ENCODE results near the gene PTPRN2. TPM values are rescaled to one million over a fixed set of nuclear protein-coding genes. Genes with fewer than 3 reads are reported as not detected.

PTPRN2 gene
- total RNA-seq, 1 experiment from 2014 or later = 1.1 TPM

DNA sequence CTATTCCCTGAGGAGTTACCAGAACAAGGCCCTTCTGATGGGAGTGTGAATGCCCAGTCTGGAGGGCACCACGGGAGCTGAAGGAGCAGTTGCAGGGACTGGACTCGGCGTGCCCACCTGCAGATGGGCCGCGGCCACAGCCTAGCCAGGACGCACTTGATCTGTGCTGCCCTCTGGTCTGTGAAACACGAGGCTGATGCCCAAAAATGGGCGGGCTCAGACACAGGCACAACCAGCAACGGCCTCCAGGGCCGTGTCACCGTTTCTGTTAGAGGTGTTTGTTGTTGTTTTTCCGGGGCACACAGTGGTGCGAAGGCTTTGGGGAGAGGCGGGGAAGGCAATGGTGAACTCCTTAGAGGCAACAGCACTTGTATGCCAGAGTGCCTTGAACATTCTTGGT lies 1015.0 kb downstream of the PTPRN2 start:
- Histone ChIP-seq H3K4me1 (ENCODE audit: control insufficient read depth, insufficient read depth, low read length) (no peaks in the 10 kb centered on the region), H3K27me3 (ENCODE audit: control insufficient read depth, insufficient read depth, low read length) (no peaks in the 10 kb centered on the region), H3K36me3 (ENCODE audit: control insufficient read depth, insufficient read depth, low read length) (no peaks in the 10 kb centered on the region), H3K4me3 (ENCODE audit: low read depth in 2 of 2, low read length in 2 of 2) (no peak overlapping the region), H3K9me3 (ENCODE audit: control insufficient read depth, insufficient read depth, low read depth, low read length) (no peaks in the 10 kb centered on the region), H3K27ac (ENCODE audit: low read length) (no peak overlapping the region)
- ChIA-PET CTCF (no interaction called here), POLR2A (no interaction called here)
- no peak for TF ChIP-seq SIN3A (IDR thresholded peaks at IDR 0.05; ENCODE audit: borderline replicate concordance, insufficient read depth, low read depth, low read length)
- no peak for TF ChIP-seq REST (IDR thresholded peaks at IDR 0.05; ENCODE audit: insufficient read depth in 1 of 2, low read depth in 2 of 2, low read length in 1 of 2)
- no peak for TF ChIP-seq POLR2AphosphoS5 (IDR thresholded peaks at IDR 0.05; ENCODE audit: low read depth, low read length)
- no peak for TF ChIP-seq TCF7L2 (IDR thresholded peaks at IDR 0.05; ENCODE audit: low read depth, low read length)
- TF ChIP-seq, protein P1, sequence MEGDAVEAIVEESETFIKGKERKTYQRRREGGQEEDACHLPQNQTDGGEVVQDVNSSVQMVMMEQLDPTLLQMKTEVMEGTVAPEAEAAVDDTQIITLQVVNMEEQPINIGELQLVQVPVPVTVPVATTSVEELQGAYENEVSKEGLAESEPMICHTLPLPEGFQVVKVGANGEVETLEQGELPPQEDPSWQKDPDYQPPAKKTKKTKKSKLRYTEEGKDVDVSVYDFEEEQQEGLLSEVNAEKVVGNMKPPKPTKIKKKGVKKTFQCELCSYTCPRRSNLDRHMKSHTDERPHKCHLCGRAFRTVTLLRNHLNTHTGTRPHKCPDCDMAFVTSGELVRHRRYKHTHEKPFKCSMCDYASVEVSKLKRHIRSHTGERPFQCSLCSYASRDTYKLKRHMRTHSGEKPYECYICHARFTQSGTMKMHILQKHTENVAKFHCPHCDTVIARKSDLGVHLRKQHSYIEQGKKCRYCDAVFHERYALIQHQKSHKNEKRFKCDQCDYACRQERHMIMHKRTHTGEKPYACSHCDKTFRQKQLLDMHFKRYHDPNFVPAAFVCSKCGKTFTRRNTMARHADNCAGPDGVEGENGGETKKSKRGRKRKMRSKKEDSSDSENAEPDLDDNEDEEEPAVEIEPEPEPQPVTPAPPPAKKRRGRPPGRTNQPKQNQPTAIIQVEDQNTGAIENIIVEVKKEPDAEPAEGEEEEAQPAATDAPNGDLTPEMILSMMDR (IDR thresholded peaks at IDR 0.05) = no peak
- DNase-seq (ENCODE audit: low read depth, low spot score) = no peak
- no TSS peak for BruUV-seq (replicated peaks)
- intact Hi-C loops (cut with micrococcal nuclease; ENCODE audit: unreplicated experiment) = no loop called here
- in situ Hi-C loops (cut with HindIII; ENCODE audit: low pct_unique_long_range_greater_than_20kb, low sequenced_read_pairs) = no loop called here
- no peak for ATAC-seq

- intact Hi-C loops (cut with micrococcal nuclease; ENCODE audit: unreplicated experiment) = no loop called here
- BruUV-seq (replicated peaks) = no TSS peak
- no peaks in the 10 kb centered on the region for H3K9me3 ChIP-seq (ENCODE audit: control insufficient read depth, insufficient read depth, low read depth, low read length)
- CTCF ChIA-PET = no interaction called here
- H3K4me3 ChIP-seq (ENCODE audit: low read depth in 2 of 2, low read length in 2 of 2) = no peak overlapping the region
- in situ Hi-C loops (cut with HindIII; ENCODE audit: low pct_unique_long_range_greater_than_20kb, low sequenced_read_pairs) = no loop called here
- POLR2A ChIA-PET = no interaction called here
- H3K27me3 ChIP-seq (ENCODE audit: control insufficient read depth, insufficient read depth, low read length) = no peaks in the 10 kb centered on the region
- DNase-seq (ENCODE audit: low read depth, low spot score) (no peak), ATAC-seq (no peak)
- no peaks in the 10 kb centered on the region for H3K36me3 ChIP-seq (ENCODE audit: control insufficient read depth, insufficient read depth, low read length)
- no peak overlapping the region for H3K27ac ChIP-seq (ENCODE audit: low read length)
- TF ChIP-seq, protein P1 (IDR thresholded peaks at IDR 0.05) = no peak
- TF ChIP-seq POLR2AphosphoS5 (IDR thresholded peaks at IDR 0.05; ENCODE audit: low read depth, low read length) (no peak), REST (IDR thresholded peaks at IDR 0.05; ENCODE audit: insufficient read depth in 1 of 2, low read depth in 2 of 2, low read length in 1 of 2) (no peak), SIN3A (IDR thresholded peaks at IDR 0.05; ENCODE audit: borderline replicate concordance, insufficient read depth, low read depth, low read length) (no peak), TCF7L2 (IDR thresholded peaks at IDR 0.05; ENCODE audit: low read depth, low read length) (no peak)
- H3K4me1 ChIP-seq (ENCODE audit: control insufficient read depth, insufficient read depth, low read length) = no peaks in the 10 kb centered on the region
Observed at GRCh38 chr7:157570531-157571200, 1017.0 kb downstream of the PTPRN2 start.
